Stimulated activated naive CD4-positive, alpha-beta T cell treated with Interleukin-2 at 50 U/mL for 16 hours (primary cell): Measurements from ENCODE around the gene FAM47E.

ENCODE experiments used
- DNase-seq: peaks from one replicate; lab custom pipeline; 2025; lab: John Stamatoyannopoulos, UW

The FAM47E gene

DNA sequence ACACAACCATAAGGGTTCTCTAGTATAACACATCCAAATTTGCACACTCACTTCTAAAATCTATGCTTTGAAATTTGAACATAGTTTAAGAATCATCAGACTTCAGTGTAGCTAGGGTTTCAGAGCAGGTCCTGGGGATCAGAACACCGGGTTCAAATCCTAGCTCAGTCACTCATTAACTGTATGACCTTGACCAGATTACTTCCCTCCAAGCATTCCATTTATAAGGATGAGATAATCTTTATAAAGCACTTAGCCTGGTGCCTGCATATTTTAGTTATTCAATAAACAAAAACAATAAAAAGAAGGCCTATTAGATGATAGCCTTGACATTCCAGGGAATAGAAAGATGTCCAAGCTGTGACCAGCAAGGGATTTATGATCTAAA is 50.2 kb downstream of the FAM47E start:
- no peak for DNase-seq

DNA sequence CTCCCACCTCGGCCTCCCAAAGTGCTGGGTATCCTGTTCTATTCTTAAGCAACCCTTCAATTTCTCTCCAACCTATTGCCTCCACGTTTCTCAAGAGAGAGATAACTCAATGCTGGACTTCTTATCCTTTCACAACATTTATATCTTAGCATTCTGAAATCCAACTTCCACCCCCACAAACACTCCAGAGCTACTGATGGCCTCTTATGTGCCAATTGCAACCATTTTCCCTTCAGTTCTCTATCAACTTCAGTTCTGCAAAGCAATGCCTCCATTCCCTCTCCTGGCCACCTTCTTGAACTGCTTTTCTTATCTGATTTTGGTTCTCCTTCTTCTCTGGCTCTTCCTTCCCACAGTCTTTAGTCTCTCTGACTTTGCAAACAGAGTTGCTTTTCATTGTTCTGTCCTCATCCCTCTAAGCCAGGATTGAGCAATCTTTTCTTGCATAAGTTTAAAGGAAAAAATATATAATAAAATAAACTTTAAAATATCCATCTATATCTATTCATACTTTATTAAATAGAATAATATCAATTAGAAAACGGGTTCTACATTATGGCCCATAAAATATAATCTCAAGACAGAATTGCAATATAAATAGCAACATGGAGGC is 51.4 kb downstream of the FAM47E start:
- DNase-seq, result no peak

DNA sequence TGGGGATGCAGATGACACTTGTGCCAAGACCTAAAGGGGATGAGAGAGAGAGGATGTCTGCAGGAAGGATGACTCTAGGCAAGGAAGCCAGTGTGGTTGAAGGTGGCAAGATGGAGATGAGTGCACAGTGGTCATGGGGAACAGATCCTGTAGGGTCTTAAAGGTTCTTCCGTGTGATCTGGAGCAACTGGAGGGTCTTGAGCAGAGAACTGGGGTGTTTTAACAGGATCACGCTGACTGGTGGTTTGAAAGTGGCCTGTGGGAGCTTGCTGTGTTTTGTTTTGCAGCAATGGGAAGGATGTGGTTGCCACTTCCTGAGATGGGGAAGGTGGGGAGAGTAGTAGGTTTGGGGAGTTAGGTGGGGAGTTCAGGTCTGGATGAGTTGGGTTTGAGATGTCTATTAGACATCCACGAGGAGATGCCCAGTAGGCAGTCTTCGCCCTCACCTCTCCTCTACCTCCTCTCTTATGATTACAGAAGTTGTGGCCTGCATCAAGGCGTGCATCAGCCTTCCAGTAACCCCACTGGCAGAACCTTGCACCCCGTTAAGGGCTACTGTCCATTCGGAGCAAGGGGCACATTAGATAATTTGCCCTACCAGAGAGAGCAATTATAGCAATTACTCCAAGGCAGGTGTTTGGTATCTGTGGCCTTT is 53.6 kb downstream of the FAM47E start:
- peak; percentile 14 for DNase-seq

DNA sequence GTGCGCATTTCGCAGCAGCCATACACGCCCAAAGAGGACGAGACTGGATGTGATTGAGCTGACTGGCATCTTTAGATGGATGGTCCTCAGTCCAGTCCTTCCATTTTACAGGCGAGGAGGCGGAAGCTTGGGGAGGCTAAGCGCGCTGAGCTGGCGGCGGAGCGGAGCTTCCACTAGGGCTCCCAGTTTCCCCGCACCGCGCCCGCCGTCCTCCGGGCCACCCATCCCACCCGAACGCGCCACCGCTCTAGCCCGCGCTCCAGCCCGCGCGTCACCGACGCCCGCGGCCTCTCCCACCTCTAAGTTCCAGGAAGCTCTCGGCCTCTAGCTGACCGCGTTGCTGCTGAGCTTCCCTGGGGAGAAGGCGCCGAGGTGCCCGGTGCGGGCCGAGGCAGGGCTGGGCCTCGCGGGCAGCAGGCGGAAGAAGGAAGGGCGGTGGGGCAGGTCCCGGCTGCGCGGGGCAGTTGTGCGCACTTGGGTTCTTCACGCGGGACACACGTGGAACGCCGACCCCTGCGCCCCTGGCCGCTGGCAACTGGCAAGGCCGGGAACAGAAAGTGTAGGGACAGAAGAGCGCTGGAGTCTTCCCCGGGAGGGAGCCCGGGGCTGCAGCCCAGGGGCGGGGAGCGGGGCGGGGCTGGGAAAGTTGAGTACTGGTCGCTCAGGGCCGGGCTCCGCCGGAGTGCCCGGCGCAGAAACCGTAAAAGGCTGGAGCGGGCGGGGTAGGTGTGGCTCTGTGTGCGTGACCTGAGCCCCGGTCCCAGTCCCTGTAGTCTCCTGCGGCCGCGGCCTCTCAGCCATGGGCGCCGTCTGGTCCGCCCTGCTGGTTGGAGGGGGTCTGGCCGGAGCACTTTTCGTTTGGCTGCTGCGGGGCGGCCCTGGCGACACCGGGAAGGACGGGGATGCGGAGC is 54.7 kb downstream of the FAM47E start, which contains the start of gene STBD1:
TSS of gene STBD1 (plus strand) at position 763 of the 911 bp plus-strand sequence. CDS start at position 800, 37 bp downstream.
- DNase-seq, result peak; percentile 29

DNA sequence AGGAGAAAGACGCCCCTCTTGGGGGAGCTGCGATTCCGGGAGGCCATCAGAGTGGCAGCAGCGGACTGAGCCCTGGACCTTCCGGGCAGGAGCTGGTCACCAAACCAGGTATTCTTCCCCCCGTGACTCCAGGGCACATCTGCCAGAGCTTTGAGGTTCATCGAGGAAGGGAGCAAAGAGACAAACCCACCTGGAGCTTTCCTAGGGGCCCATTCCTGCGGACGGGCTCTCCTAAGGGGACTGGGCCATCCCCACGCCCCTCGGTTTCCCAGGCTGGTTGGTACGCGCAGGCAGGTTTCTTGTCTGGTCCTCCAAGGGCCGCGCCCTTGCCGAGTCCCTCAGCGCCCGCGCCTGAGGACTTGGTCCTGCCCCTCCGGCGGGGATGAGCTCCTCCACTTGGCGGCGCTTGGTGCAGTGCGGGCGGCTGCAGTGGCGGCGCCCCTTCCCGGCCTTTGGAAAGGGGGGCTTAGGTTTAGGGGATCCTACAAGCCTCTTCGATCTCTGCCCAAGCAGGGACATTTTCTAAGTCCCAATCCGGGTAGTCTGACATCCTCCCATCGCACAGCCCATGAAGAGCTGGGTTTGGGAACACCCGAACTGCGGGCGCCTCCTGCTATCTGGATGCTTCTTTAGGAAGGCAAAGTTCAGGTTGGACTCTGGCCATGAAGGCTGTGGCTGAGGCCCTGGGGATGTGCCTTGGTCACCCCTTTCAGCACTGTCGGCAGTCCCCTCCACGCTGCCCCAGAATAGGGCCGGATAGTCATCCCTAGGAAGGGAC is 55.5 kb downstream of the FAM47E start:
- DNase-seq, result no peak

DNA sequence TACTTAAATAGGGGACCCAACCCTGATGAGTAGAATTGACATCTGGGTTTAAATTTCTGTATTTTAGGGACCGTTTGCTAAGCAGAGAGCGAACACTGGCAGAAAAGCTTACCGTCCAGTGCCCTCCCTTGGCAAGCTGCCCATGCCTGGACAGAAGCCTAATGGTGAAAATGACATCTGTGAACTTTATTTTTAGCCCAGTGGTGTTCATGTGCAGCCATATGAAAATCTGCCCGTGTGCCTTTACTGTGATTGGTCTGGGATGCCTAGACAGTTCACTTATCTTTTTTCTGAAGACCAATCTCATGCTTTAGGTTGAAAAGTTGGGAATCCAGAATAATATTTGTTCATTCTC is 56.1 kb downstream of the FAM47E start:
- no peak for DNase-seq

DNA sequence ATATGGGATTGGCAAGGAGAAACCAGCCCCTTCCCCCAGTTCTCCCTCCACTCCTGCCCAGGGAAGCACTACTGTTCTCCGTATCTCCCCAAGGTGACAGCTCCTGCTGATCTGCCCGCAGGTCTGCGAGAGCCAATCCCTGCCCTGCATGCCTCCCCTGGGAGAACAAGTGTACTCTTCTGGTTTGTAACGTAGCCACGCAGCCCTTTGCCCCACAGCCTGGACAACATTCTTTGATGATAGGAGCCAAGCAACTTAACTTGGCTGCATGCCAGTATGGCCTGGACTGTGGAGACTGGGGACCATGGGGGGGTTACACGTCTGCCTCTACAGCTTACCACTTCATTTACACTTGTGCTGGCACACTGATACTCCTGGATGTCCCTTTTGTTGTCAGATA is 57.0 kb downstream of the FAM47E start:
- no peak for DNase-seq

DNA sequence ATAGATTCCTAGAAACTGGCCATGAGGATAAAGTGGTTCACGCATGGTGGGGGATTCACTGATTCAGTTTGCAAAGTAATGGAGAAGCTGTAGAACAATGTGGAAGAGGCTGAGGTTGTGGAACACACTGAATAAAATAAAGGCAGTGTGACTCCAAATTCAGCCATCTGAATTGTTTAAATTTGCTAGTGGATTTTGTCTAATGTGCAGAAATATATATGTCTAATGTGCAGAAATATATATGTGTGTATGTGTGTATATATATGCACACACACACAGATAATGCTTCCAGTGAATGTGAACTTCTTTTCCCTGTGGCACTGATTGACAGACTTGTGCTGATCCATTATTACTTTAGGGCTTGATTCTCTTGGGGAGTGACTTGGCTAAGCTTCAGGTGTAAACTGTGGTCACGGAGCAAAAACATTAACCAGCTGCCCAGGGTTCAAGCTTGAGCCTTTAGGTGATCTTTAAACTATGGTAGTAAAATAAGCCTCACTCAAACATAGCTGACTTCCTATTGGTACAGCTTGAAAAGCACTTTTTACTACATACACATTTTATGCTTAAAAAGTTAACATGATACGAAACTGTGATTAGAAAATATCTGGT is 58.5 kb downstream of the FAM47E start:
- no peak for DNase-seq

DNA sequence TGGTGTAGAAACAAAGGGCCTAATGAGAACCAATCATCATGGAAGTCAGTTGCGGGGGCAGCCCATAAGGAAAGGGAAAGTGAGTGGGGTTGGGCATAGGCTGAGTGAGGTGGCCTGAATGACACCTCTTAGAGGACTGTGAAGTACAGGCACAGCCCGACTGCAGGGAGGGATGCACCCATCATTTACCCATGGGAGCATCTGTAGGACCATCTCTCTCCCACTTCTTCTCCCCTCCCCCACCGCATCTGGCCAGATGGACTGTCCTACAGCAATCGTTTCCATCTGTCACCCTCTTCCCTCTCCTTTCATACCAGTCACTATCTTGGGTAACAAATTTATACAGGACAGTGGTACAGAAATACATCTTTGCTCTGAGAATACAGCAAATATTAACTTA is 59.2 kb downstream of the FAM47E start:
- no peak for DNase-seq

DNA sequence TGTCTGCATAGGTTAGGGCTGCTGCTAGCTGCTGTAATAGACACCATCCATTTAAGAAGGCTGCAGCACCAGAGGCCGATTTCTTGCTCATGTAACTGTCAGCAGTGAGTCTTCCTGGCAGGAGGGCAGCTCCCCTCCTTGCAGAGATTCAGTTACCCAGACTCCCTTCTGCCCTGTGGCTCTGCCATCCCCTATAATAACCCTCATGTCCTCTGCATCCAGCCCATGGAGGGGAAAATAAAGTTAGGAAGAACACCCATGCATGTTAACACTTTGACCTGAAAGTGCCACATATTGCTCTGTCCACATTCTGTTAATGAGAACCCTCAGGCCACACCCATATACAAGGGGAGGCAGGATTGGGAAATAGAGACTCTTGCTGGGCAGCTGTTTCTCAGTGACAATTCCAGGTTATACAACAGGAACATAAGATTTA is 60.4 kb downstream of the FAM47E start:
- DNase-seq, result no peak

DNA sequence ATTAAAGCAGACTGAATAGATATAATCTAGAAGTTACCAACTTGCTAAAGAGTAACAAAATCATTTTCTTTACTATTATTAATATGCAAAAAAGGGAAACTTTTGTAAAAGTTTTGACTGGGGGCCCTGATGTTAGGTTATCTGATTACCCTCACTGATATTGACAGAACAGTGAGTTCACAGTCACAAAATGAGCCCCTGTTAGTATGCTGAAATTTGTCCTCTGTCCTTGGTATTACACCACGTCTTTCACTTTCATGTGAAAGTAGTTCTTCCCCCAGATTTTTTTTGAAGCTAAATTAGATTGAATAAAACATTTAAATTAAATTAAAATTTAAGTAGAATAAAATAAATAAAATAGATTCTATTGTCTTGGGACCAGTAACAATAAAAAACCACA is 60.9 kb downstream of the FAM47E start:
- DNase-seq, result no peak

DNA sequence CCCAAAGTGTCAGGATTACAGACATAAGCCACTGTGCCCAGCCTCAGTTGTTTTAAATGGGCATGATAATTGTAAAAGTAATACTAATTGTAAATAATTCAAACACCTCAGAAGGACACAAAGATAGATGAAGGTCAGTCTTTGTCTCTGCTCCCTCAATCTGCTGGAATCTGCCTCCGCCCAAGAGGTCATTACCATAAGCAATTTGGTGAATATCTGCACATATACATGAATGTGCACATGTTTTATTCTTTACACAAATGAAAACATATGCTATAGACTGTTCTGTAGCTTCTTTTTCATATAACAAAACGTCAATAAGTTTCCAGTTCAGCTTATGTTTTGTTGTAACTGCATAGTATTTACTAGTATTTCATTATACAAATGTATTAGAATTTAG is 62.0 kb downstream of the FAM47E start:
- DNase-seq, result no peak

DNA sequence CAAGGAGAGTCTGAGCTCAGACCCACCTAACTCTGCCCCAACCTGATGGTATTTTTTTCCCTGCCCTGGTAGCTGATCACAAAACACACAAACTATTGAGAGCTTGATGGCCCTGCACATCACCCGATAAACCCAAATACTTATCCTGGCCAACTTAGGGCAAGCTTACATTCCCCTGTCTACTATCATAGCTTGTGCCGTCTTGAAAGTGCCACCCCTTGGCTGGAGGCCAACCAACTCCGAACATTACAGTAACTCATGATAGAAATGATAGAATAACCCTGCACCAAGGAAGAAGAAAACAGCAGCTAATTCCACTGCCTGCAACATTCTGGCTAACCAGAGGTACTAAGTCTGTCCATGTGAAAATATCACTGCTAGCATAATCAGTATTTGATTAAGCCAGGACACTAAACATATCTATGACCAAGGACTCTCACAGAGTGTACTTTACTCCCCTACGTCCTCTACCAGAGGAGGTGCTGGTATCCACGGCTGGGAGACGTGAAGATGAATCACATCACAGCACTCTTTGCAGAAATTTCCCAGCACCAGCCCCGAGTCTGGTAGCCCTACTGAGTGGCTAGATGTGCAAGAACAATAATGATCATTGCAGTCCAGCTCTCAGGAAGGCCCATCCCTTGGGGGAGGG is 63.9 kb downstream of the FAM47E start:
- no peak for DNase-seq

DNA sequence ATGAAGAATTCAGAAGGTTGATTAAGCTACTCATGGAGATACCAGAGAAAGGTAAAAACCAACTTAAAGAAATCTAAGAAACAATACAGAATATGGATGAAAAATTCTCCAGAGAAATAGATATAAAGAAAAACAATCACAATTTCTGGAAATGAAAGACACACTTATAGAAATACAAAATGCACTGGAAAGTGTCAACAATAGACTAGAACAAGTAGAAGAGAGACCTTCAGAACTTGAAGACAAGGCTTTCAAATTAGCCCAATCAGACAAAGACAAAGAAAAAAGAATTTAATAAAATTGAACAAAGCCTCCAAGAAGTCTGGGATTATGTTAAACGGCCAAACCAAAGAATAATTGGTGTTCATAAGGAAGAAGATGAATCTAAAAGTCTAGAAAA is 64.6 kb downstream of the FAM47E start:
- no peak for DNase-seq

DNA sequence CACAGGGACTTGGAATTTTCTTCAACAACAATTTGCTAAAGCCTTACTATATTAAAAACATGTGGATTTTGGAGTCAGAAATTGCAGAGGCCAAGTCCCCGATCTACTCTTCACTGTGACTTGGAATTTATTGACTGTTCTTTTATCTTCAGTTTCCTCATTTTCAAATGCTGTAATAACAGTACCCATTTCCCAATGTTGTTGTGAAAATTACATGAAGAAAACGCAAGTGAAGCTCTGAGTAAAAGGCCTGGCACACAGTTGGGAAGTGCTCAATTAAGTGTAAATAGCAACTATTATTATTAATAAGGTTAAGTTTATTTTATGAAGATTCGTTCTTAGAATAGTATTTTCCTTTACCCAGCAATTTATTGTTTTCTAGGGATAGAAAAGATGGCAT is 70.7 kb downstream of the FAM47E start:
- DNase-seq, result no peak

DNA sequence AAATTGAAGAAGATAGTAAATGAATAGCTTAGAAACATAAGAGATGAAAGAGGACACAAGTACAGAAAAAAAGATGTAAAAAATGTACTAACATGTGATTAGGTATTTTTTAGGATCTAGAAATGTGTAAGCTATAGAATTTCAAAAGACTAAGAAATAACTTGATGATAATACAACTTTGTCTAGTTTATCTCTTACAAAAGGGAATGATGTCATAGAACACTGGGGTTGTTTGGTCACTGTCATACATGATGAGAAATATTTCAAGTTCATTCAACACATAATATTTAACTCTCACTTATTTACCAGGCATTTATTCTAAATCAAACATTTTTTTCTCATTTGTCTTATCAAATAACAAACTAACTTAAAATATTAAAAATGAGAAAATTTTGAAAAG is 73.6 kb downstream of the FAM47E start:
- no peak for DNase-seq

DNA sequence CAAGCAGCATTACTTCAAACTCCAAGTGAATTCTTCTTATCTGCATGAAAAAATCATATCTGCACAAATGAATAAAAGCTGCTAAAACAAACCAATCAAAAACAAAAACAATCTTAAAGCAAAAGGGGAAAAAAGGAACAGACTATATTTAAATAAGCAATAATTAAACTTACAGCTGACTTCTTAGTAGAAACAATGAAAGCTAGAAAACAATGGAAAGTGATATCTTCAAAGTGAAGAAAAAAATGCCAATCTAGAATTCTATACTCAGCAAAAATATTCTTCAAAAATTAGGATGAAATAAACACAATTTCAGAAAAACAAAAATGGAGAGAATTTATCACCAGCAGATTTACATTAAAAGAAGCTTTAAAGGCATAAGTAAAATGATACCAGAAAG is 75.0 kb downstream of the FAM47E start:
- DNase-seq, result no peak
